B cell (primary cell): ENCODE data around the gene FILIP1.

Experiments used
- CTCF ChIP-seq: fragments of 200-600 bp; IDR thresholded peaks from one replicate; pipeline ENCODE4 v1.8.0; 2022; ENCODE audit warnings: antibody characterized with exemption, mild to moderate bottlenecking
- EZH2 ChIP-seq: IDR thresholded peaks from 2 replicates; pipeline ENCODE4 v1.6.1; 2012; ENCODE audit warnings: borderline replicate concordance, low read depth, mild to moderate bottlenecking, moderate library complexity, low read length; ENCODE audit not compliant: insufficient read depth, poor library complexity, severe bottlenecking

GRCh38 chr6:75429061-75429703 is 64.4 kb downstream of the FILIP1 start:
- TF ChIP-seq CTCF (no peak), EZH2 (no peak)
